Calu3 (cell line): ENCODE measurements around the gene PLEKHA3. TPM values are rescaled to one million over a fixed set of nuclear protein-coding genes. Genes with fewer than 3 reads are reported as not detected.

ENCODE experiments used
- BruUV-seq: library from RNA; stranded (reverse); fragments of 400-500 nt; replicated peaks from 2 replicates; lab custom pipeline; 2021; lab: Mats Ljungman, UMichigan
- CTCF ChIA-PET: fragments of 300-600 bp; sonication (Branson Sonifier 250); formaldehyde crosslinking; loops from one replicate; lab custom pipeline; 2022; ENCODE audit warnings: antibody characterized with exemption; lab: Charles Lee
- DNase-seq: peaks from one replicate; pipeline ENCODE4 v3.0.0; 2022
- H3K27ac Mint-ChIP-seq: one replicate; pipeline ENCODE4 v1.8.0; 2022; ENCODE audit warnings: mixed read lengths; ENCODE audit not compliant: unreplicated experiment
- H3K27me3 Mint-ChIP-seq: one replicate; pipeline ENCODE4 v1.8.0; 2022; ENCODE audit warnings: mixed read lengths; ENCODE audit not compliant: unreplicated experiment
- H3K36me3 Mint-ChIP-seq: one replicate; pipeline ENCODE4 v1.8.0; 2022; ENCODE audit warnings: mild to moderate bottlenecking, moderate library complexity, mixed read lengths; ENCODE audit not compliant: insufficient read depth, unreplicated experiment
- H3K4me1 Mint-ChIP-seq: one replicate; pipeline ENCODE4 v1.8.0; 2022; ENCODE audit warnings: mild to moderate bottlenecking, low read depth, mixed read lengths; ENCODE audit not compliant: unreplicated experiment
- H3K4me3 Mint-ChIP-seq: one replicate; pipeline ENCODE4 v1.8.0; 2022; ENCODE audit warnings: mild to moderate bottlenecking, low read depth, moderate library complexity, mixed read lengths; ENCODE audit not compliant: unreplicated experiment
- H3K9me3 Mint-ChIP-seq: one replicate; pipeline ENCODE4 v1.8.0; 2022; ENCODE audit warnings: low read depth, mixed read lengths; ENCODE audit not compliant: unreplicated experiment
- CTCF ChIP-seq: fragments of 200-600 bp; IDR thresholded peaks from one replicate; pipeline ENCODE4 v1.8.0; 2022; ENCODE audit warnings: antibody characterized with exemption; ENCODE audit not compliant: unreplicated experiment
- intact Hi-C: fragments of 100-400 bp; cut with micrococcal nuclease; formaldehyde crosslinking; loops from one replicate; pipeline ENCODE4 v1.10.0; 2022; ENCODE audit not compliant: unreplicated experiment
- total RNA-seq: library from RNA; stranded (reverse); gene quantifications from 2 replicates; pipeline ENCODE4 v1.2.3, GENCODE V29; 2022

Gene PLEKHA3
- total RNA-seq, 1 experiment from 2014 or later = 33.0 TPM

DNA sequence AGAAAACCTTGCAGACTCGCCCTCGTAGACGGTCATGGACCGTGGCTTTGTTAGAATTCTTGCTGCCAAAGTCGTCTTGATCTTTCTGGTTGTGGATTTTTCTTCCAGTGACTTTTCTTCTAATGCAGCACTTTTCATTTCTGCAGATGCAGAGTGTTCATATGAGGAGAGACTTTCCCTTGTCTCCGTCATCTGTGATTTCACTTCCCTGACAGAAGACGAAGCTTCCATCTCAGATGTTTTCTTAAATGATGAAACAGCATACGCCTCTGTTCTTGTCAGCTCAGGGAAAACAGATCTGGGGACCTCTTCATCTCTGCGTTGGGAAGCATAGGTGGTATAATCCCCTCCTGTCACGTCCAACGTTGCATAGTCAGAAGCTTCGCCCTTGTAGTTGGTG, 50.9 kb downstream of the PLEKHA3 start:
- no peaks in the 10 kb centered on the region for H3K36me3 Mint-ChIP-seq
- no peak overlapping the region for H3K4me3 Mint-ChIP-seq
- no peak for TF ChIP-seq CTCF
- DNase-seq = no peak
- CTCF ChIA-PET = interaction anchor here (0.5 kb wide), 1 partner anchor 358 kb away, joined by 3 read pairs; no protein-coding TSS in a partner anchor
- no peaks in the 10 kb centered on the region for H3K27me3 Mint-ChIP-seq
- no TSS peak for BruUV-seq
- no peaks in the 10 kb centered on the region for H3K9me3 Mint-ChIP-seq
- no peaks in the 10 kb centered on the region for H3K4me1 Mint-ChIP-seq
- no peak overlapping the region for H3K27ac Mint-ChIP-seq
- intact Hi-C loops = no loop called here

GRCh38 chr2:178536037-178536436, 55.8 kb downstream of the PLEKHA3 start:
- no peak for TF ChIP-seq CTCF
- Mint-ChIP-seq H3K36me3 (no peaks in the 10 kb centered on the region), H3K4me3 (no peak overlapping the region), H3K27ac (no peak overlapping the region), H3K9me3 (no peaks in the 10 kb centered on the region), H3K27me3 (no peaks in the 10 kb centered on the region), H3K4me1 (no peaks in the 10 kb centered on the region)
- CTCF ChIA-PET = no interaction called here
- no TSS peak for BruUV-seq
- intact Hi-C loops = no loop called here
- DNase-seq = no peak

DNA sequence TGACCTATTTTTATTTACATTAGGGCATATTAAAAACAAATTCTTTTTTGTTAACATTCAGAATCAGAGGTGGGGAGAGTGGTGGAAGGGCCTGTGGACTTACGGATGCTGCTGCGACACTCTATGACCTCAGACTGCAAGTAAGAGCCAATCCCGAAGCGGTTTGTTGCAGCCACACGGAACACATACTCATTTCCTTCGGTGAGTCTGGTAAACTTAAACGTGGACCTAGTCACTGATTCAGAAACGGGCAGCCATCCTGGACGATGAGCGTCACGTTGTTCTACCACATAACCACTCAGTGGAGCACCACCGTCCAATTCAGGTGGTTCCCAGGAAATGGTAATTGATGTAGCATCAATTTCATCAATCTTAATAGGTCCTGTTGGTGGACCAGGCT, 61.9 kb downstream of the PLEKHA3 start:
- H3K4me1 Mint-ChIP-seq = no peaks in the 10 kb centered on the region
- no peaks in the 10 kb centered on the region for H3K36me3 Mint-ChIP-seq
- no peaks in the 10 kb centered on the region for H3K9me3 Mint-ChIP-seq
- no peak for TF ChIP-seq CTCF
- no peak for DNase-seq
- BruUV-seq = no TSS peak
- H3K27me3 Mint-ChIP-seq = no peaks in the 10 kb centered on the region
- intact Hi-C loops = no loop called here
- H3K27ac Mint-ChIP-seq = no peak overlapping the region
- H3K4me3 Mint-ChIP-seq = no peak overlapping the region
- CTCF ChIA-PET = interaction anchor here (0.7 kb wide), 1 partner anchor 130 kb away, joined by 4 read pairs; no protein-coding TSS in a partner anchor

DNA sequence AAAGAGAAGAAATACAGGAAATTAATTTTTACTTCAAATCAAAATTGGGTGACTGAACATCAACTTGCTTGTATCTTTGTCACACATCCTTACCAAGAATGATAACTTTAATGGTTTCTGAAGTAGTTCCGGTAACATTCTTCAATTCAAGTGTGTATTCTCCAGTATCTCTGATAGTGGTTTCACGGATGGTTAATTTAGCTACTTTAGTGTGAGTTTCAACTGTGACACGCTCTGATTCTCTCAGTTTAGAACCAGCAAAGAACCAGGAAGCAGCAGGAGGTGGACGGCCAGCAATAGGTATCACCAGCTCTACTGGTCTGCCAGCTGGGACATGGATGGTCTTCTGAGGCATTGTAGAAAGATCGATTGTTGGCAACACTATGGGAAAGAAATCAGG, 62.3 kb downstream of the PLEKHA3 start:
- Mint-ChIP-seq H3K4me1 (no peaks in the 10 kb centered on the region), H3K9me3 (no peaks in the 10 kb centered on the region), H3K36me3 (peaks cover 2% of the 10 kb centered on the region), H3K27me3 (no peaks in the 10 kb centered on the region), H3K27ac (no peak overlapping the region), H3K4me3 (no peak overlapping the region)
- intact Hi-C loops = no loop called here
- no peak for DNase-seq
- TF ChIP-seq CTCF = no peak
- BruUV-seq = no TSS peak
- CTCF ChIA-PET = interaction anchor here (0.7 kb wide), 1 partner anchor 130 kb away, joined by 4 read pairs; no protein-coding TSS in a partner anchor
